Measurements from ENCODE around the gene FOXK2. TPM values are rescaled to one million over a fixed set of nuclear protein-coding genes. Genes with fewer than 3 reads are reported as not detected.

FOXK2 gene
- total RNA-seq, 1 experiment from 2014 or later, result 107 TPM

GRCh38 chr17:82633343-82633742, 113.8 kb downstream of the FOXK2 start:
- Histone ChIP-seq H3K27ac (ENCODE audit: low read depth, low read length, poor library complexity, severe bottlenecking) (no peak overlapping the region), H3K4me1 (ENCODE audit: insufficient read depth, low read length, poor library complexity, severe bottlenecking) (no peaks in the 10 kb centered on the region), H3K36me3 (ENCODE audit: insufficient read depth, low read length, poor library complexity, severe bottlenecking) (peaks cover 32% of the 10 kb centered on the region), H3K9me3 (ENCODE audit: low read depth, low read length, poor library complexity, severe bottlenecking) (no peaks in the 10 kb centered on the region), H3K27me3 (replicated peaks; ENCODE audit: insufficient read depth, low read depth, low read length, poor library complexity) (no peaks in the 10 kb centered on the region), H3K4me3 (ENCODE audit: low read depth, low read length, poor library complexity, severe bottlenecking) (no peak overlapping the region)
- intact Hi-C loops (cut with micrococcal nuclease; ENCODE audit: unreplicated experiment), result no loop called here
- BruUV-seq (replicated peaks), result no TSS peak
- ChIA-PET POLR2A (ENCODE audit: low non-redundant PET) (no interaction called here), CTCF (no interaction called here)
- TF ChIP-seq EZH2 (IDR thresholded peaks at IDR 0.05; ENCODE audit: borderline replicate concordance, low read depth, low read length, poor library complexity, severe bottlenecking) (no peak), CTCF (conservative IDR thresholded peaks at IDR 0.05; ENCODE audit: low read depth, low read length) (no peak)
- DNase-seq (ENCODE audit: low spot score), result no peak

GRCh38 chr17:82636626-82637598, 117.4 kb downstream of the FOXK2 start:
- no peak for TF ChIP-seq CTCF (conservative IDR thresholded peaks at IDR 0.05; ENCODE audit: low read depth, low read length)
- no peak for TF ChIP-seq EZH2 (IDR thresholded peaks at IDR 0.05; ENCODE audit: borderline replicate concordance, low read depth, low read length, poor library complexity, severe bottlenecking)
- Histone ChIP-seq H3K4me1 (ENCODE audit: insufficient read depth, low read length, poor library complexity, severe bottlenecking) (no peaks in the 10 kb centered on the region), H3K27ac (ENCODE audit: low read depth, low read length, poor library complexity, severe bottlenecking) (no peak overlapping the region), H3K9me3 (ENCODE audit: low read depth, low read length, poor library complexity, severe bottlenecking) (no peaks in the 10 kb centered on the region), H3K27me3 (replicated peaks; ENCODE audit: insufficient read depth, low read depth, low read length, poor library complexity) (no peaks in the 10 kb centered on the region), H3K4me3 (ENCODE audit: low read depth, low read length, poor library complexity, severe bottlenecking) (no peak overlapping the region), H3K36me3 (ENCODE audit: insufficient read depth, low read length, poor library complexity, severe bottlenecking) (peaks cover 33% of the 10 kb centered on the region)
- CTCF ChIA-PET, result no interaction called here
- intact Hi-C loops (cut with micrococcal nuclease; ENCODE audit: unreplicated experiment), result no loop called here
- DNase-seq (ENCODE audit: low spot score), result no peak
- POLR2A ChIA-PET (ENCODE audit: low non-redundant PET), result no interaction called here
- BruUV-seq (replicated peaks), result TSS peak; percentile 6

GRCh38 chr17:82638183-82638773, 118.7 kb downstream of the FOXK2 start:
- no TSS peak for BruUV-seq (replicated peaks)
- no peak overlapping the region for H3K4me3 ChIP-seq (ENCODE audit: low read depth, low read length, poor library complexity, severe bottlenecking)
- no peaks in the 10 kb centered on the region for H3K27me3 ChIP-seq (replicated peaks; ENCODE audit: insufficient read depth, low read depth, low read length, poor library complexity)
- H3K4me1 ChIP-seq (ENCODE audit: insufficient read depth, low read length, poor library complexity, severe bottlenecking), result no peaks in the 10 kb centered on the region
- intact Hi-C loops (cut with micrococcal nuclease; ENCODE audit: unreplicated experiment), result no loop called here
- TF ChIP-seq EZH2 (IDR thresholded peaks at IDR 0.05; ENCODE audit: borderline replicate concordance, low read depth, low read length, poor library complexity, severe bottlenecking), result no peak
- TF ChIP-seq CTCF (conservative IDR thresholded peaks at IDR 0.05; ENCODE audit: low read depth, low read length), result no peak
- POLR2A ChIA-PET (ENCODE audit: low non-redundant PET), result no interaction called here
- H3K27ac ChIP-seq (ENCODE audit: low read depth, low read length, poor library complexity, severe bottlenecking), result no peak overlapping the region
- no peak for DNase-seq (ENCODE audit: low spot score)
- no peaks in the 10 kb centered on the region for H3K9me3 ChIP-seq (ENCODE audit: low read depth, low read length, poor library complexity, severe bottlenecking)
- CTCF ChIA-PET, result no interaction called here
- H3K36me3 ChIP-seq (ENCODE audit: insufficient read depth, low read length, poor library complexity, severe bottlenecking), result peaks cover 44% of the 10 kb centered on the region
